GM12873 (cell line): ENCODE results near the gene RDH8.

ENCODE experiments used
- TF ChIP-seq, protein P1 (sequence below): IDR thresholded peaks from 2 replicates; pipeline ENCODE4 v1.5.1; 2012; ENCODE audit warnings: low read depth, mild to moderate bottlenecking, moderate library complexity, low read length, control low read depth; ENCODE audit not compliant: insufficient read depth; ENCODE audit errors: missing control alignments

The RDH8 gene

GRCh38 chr19:9995084-9995483 is 18.2 kb upstream of the RDH8 start:
- TF ChIP-seq, protein P1, sequence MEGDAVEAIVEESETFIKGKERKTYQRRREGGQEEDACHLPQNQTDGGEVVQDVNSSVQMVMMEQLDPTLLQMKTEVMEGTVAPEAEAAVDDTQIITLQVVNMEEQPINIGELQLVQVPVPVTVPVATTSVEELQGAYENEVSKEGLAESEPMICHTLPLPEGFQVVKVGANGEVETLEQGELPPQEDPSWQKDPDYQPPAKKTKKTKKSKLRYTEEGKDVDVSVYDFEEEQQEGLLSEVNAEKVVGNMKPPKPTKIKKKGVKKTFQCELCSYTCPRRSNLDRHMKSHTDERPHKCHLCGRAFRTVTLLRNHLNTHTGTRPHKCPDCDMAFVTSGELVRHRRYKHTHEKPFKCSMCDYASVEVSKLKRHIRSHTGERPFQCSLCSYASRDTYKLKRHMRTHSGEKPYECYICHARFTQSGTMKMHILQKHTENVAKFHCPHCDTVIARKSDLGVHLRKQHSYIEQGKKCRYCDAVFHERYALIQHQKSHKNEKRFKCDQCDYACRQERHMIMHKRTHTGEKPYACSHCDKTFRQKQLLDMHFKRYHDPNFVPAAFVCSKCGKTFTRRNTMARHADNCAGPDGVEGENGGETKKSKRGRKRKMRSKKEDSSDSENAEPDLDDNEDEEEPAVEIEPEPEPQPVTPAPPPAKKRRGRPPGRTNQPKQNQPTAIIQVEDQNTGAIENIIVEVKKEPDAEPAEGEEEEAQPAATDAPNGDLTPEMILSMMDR = no peak

DNA sequence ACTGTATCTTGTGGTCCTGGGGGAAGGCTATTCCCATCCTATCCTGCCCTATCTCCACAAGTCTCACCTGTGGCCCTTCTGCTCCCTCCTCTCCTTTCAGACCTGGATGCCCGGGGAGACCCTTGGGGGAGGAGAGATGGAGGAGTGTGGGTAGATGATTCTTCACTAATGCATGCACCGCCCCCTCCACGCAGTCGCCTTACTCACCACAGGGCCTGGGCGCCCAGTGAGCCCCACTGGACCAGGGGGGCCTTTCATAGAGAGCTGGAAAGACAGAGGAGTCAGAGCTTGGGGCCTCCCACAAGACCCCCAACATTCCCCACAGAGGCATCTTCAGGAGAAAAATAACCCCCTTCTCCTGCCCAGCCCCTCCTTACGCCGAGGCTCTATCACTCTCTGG is 17.3 kb upstream of the RDH8 start:
- TF ChIP-seq, protein P1 = no peak

DNA sequence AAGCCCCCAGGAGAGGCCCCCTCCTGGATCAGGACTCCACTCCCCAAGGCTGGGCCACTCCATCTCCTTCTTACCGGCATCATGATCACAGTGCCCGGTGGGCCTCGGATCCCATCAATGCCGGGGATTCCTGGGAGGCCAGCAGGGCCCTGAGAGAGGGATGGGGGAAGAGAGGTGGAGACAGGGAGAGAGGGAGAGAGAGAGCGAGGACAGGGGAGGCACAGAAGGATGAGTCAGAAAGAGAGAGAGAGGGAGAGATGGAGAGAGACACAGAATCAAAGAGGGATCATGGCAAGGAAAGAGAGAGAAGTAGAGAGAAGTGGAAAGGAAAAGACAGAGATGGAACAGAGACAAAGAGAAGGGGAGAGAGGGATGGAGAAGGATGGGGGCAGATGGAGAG is 16.7 kb upstream of the RDH8 start:
- TF ChIP-seq, protein P1 = no peak

DNA sequence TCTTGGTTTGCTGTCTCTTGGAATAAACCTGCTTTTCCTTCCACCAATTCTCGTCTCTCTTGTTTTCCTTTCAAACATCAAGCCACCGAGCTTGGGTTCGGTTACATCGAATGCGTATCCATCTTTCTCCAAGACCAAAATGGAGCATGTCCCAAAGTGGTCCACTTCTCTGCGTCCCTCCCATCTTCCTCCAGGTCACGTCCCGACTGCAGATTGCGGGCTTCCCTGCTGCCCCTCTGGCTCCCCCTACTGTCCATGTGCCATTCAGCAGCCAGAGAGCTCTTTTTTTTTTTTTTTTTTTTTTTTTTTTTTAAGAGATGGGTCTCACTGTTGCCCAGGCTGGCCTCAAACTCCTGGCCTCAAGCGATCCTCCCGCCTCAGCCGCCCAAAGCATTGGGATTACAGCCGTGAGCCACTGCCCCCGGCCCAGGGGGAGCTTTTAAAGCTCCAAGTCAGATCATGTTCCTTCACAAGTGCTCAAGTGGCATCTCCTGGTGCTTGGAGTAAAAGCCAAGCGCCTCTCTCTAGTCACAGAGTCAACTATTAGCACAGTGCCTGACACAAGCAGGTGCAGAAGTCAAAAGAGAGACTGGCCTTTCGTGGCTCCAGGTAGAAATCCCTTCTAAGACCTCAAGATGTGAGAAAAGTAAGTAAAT is 13.0 kb upstream of the RDH8 start:
- TF ChIP-seq, protein P1 = peak; percentile 90

DNA sequence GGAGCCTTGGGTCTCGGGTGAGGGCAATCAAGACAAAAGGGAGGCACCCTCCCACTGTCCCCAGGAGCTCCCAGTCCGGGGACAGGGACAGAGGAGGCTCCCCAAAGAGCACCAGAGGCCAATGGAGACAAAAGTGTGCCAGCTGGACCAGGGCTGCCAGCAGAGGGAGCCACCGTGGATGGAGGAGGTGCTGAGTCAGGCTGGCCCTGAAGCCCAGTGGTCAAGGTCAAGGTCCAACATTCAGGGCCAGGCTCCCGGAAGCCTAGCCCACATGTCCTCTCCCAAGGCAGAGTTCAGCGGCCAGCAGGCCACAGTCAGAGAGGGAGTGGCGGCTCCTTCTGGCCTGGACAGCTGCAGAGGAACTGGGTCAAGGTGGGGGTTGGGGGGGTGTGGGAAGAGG is 11.4 kb upstream of the RDH8 start:
- TF ChIP-seq, protein P1 = peak; percentile 59

DNA sequence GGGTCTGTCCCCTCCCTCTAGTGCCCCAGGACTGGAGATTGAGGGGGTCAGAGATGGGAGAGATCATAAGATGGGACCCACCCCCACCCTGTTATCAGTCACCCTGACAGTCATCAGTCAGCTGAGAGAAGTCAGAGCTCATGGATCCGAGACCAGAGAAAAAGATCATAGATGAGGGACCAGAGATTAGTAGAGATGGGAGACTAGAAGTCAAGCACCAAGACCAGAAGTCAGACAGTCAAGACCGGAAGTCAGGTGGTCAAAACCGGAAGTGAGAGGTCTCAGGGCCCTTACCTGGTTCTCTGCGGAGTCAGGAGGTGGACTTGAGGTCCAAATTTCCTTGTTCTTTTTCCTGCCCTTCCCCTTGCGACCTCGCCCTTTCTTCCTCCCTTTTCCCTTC is 10.0 kb upstream of the RDH8 start:
- TF ChIP-seq, protein P1 = no peak

DNA sequence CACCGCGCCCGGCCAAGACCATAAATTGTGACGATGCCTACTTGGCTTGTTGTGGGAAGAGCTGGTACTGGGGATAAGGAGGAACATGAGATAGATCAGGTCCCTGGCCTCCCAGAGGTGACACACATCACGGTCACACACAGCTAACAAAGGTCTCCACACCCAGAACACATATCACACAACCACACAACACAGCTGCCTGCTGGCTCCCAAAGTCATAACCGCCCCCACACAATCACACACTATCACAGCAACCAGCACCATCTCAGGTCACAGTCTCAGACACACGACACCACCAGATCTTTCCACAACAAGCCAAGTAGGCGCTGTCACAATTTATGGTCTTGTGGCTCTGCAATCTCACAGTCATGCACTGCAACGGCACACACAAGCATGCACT is 8.7 kb upstream of the RDH8 start:
- TF ChIP-seq, protein P1 = no peak
